ENCODE results near the gene TMPRSS7. TPM values are rescaled to one million over a fixed set of nuclear protein-coding genes. Genes with fewer than 3 reads are reported as not detected.

TMPRSS7 gene
- total RNA-seq, 1 experiment from 2014 or later, result not detected

- DNase-seq (ENCODE audit: low read depth, low spot score) (no peak), ATAC-seq (no peak)
- intact Hi-C loops (cut with micrococcal nuclease; ENCODE audit: unreplicated experiment), result no loop called here
- Histone ChIP-seq H3K27me3 (ENCODE audit: control insufficient read depth, insufficient read depth, low read length) (no peaks in the 10 kb centered on the region), H3K27ac (ENCODE audit: low read length) (peak overlapping the region; percentile 64), H3K9me3 (ENCODE audit: control insufficient read depth, insufficient read depth, low read depth, low read length) (no peaks in the 10 kb centered on the region), H3K4me3 (ENCODE audit: low read depth in 2 of 2, low read length in 2 of 2) (no peak overlapping the region), H3K4me1 (ENCODE audit: control insufficient read depth, insufficient read depth, low read length) (peaks cover 67% of the 10 kb centered on the region), H3K36me3 (ENCODE audit: control insufficient read depth, insufficient read depth, low read length) (no peaks in the 10 kb centered on the region)
- TF ChIP-seq, protein P1, sequence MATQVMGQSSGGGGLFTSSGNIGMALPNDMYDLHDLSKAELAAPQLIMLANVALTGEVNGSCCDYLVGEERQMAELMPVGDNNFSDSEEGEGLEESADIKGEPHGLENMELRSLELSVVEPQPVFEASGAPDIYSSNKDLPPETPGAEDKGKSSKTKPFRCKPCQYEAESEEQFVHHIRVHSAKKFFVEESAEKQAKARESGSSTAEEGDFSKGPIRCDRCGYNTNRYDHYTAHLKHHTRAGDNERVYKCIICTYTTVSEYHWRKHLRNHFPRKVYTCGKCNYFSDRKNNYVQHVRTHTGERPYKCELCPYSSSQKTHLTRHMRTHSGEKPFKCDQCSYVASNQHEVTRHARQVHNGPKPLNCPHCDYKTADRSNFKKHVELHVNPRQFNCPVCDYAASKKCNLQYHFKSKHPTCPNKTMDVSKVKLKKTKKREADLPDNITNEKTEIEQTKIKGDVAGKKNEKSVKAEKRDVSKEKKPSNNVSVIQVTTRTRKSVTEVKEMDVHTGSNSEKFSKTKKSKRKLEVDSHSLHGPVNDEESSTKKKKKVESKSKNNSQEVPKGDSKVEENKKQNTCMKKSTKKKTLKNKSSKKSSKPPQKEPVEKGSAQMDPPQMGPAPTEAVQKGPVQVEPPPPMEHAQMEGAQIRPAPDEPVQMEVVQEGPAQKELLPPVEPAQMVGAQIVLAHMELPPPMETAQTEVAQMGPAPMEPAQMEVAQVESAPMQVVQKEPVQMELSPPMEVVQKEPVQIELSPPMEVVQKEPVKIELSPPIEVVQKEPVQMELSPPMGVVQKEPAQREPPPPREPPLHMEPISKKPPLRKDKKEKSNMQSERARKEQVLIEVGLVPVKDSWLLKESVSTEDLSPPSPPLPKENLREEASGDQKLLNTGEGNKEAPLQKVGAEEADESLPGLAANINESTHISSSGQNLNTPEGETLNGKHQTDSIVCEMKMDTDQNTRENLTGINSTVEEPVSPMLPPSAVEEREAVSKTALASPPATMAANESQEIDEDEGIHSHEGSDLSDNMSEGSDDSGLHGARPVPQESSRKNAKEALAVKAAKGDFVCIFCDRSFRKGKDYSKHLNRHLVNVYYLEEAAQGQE (IDR thresholded peaks at IDR 0.05; ENCODE audit: insufficient read depth in 1 of 2, low read depth in 2 of 2, low read length in 1 of 2), result no peak
- no peak for TF ChIP-seq SIN3A (IDR thresholded peaks at IDR 0.05; ENCODE audit: borderline replicate concordance, insufficient read depth, low read depth, low read length)
- no peak for TF ChIP-seq TCF7L2 (IDR thresholded peaks at IDR 0.05; ENCODE audit: low read depth, low read length)
- TF ChIP-seq, protein P2, sequence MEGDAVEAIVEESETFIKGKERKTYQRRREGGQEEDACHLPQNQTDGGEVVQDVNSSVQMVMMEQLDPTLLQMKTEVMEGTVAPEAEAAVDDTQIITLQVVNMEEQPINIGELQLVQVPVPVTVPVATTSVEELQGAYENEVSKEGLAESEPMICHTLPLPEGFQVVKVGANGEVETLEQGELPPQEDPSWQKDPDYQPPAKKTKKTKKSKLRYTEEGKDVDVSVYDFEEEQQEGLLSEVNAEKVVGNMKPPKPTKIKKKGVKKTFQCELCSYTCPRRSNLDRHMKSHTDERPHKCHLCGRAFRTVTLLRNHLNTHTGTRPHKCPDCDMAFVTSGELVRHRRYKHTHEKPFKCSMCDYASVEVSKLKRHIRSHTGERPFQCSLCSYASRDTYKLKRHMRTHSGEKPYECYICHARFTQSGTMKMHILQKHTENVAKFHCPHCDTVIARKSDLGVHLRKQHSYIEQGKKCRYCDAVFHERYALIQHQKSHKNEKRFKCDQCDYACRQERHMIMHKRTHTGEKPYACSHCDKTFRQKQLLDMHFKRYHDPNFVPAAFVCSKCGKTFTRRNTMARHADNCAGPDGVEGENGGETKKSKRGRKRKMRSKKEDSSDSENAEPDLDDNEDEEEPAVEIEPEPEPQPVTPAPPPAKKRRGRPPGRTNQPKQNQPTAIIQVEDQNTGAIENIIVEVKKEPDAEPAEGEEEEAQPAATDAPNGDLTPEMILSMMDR (IDR thresholded peaks at IDR 0.05), result no peak
- TF ChIP-seq POLR2AphosphoS5 (IDR thresholded peaks at IDR 0.05; ENCODE audit: low read depth, low read length), result no peak
- in situ Hi-C loops (cut with HindIII; ENCODE audit: low pct_unique_long_range_greater_than_20kb, low sequenced_read_pairs), result no loop called here
- POLR2A ChIA-PET, result no interaction called here
- BruUV-seq (replicated peaks), result no TSS peak
- CTCF ChIA-PET, result interaction anchor here (0.6 kb wide), 1 partner anchor 58 kb away, joined by 3 read pairs; no protein-coding TSS in a partner anchor
These were observed 58.6 kb downstream of the TMPRSS7 start for GRCh38 chr3:112093180-112093522.

GRCh38 chr3:112095731-112096130 lies 61.2 kb downstream of the TMPRSS7 start:
- Histone ChIP-seq H3K36me3 (ENCODE audit: control insufficient read depth, insufficient read depth, low read length) (no peaks in the 10 kb centered on the region), H3K27me3 (ENCODE audit: control insufficient read depth, insufficient read depth, low read length) (no peaks in the 10 kb centered on the region), H3K27ac (ENCODE audit: low read length) (peak overlapping the region; percentile 75), H3K4me1 (ENCODE audit: control insufficient read depth, insufficient read depth, low read length) (peaks cover 51% of the 10 kb centered on the region), H3K4me3 (ENCODE audit: low read depth in 2 of 2, low read length in 2 of 2) (no peak overlapping the region), H3K9me3 (ENCODE audit: control insufficient read depth, insufficient read depth, low read depth, low read length) (no peaks in the 10 kb centered on the region)
- no TSS peak for BruUV-seq (replicated peaks)
- ATAC-seq, result no peak
- in situ Hi-C loops (cut with HindIII; ENCODE audit: low pct_unique_long_range_greater_than_20kb, low sequenced_read_pairs) (no loop called here), intact Hi-C loops (cut with micrococcal nuclease; ENCODE audit: unreplicated experiment) (no loop called here)
- TF ChIP-seq SIN3A (IDR thresholded peaks at IDR 0.05; ENCODE audit: borderline replicate concordance, insufficient read depth, low read depth, low read length), result no peak
- TF ChIP-seq TCF7L2 (IDR thresholded peaks at IDR 0.05; ENCODE audit: low read depth, low read length), result no peak
- TF ChIP-seq, protein P1 (IDR thresholded peaks at IDR 0.05; ENCODE audit: insufficient read depth in 1 of 2, low read depth in 2 of 2, low read length in 1 of 2), result no peak
- TF ChIP-seq, protein P2 (IDR thresholded peaks at IDR 0.05), result no peak
- TF ChIP-seq POLR2AphosphoS5 (IDR thresholded peaks at IDR 0.05; ENCODE audit: low read depth, low read length), result no peak
- no peak for DNase-seq (ENCODE audit: low read depth, low spot score)
- ChIA-PET POLR2A (interaction anchor here (0.7 kb wide), 1 partner anchor 210 kb away, joined by 12 read pairs; no protein-coding TSS in a partner anchor), CTCF (no interaction called here)
